SJSA1 (cell line): ENCODE results near the gene KCNAB1. TPM values are rescaled to one million over a fixed set of nuclear protein-coding genes. Genes with fewer than 3 reads are reported as not detected.
A peak's percentile ranks its signal among the peaks of the same experiment; 100 is the strongest.

Source experiments
- DNase-seq, 2 experiments: peaks; one replicate each; pipeline ENCODE4 v3.0.0-alpha.2; 2015 to 2020; ENCODE audit warnings: low spot score in 2 of 2, low read depth in 1 of 2
- H3K27ac ChIP-seq: fragments of 250-450 bp; sonication (Bioruptor Pico); 2 replicates; pipeline ENCODE4 v1.5.1; 2020; ENCODE audit warnings: mild to moderate bottlenecking, moderate library complexity
- H3K27me3 ChIP-seq: fragments of 250-450 bp; sonication (Bioruptor Pico); replicated peaks from 2 replicates; pipeline ENCODE4 v1.5.1; 2020; ENCODE audit warnings: mild to moderate bottlenecking, moderate library complexity
- H3K36me3 ChIP-seq: fragments of 250-450 bp; sonication (Bioruptor Pico); 2 replicates; pipeline ENCODE4 v1.5.1; 2020; ENCODE audit warnings: mild to moderate bottlenecking
- H3K4me1 ChIP-seq: fragments of 250-450 bp; sonication (Bioruptor Pico); replicated peaks from 2 replicates; pipeline ENCODE4 v1.6.1; 2021; ENCODE audit warnings: mild to moderate bottlenecking
- H3K4me3 ChIP-seq: fragments of 250-450 bp; sonication (Bioruptor Pico); 2 replicates; pipeline ENCODE4 v1.5.1; 2020; ENCODE audit warnings: mild to moderate bottlenecking
- H3K9me3 ChIP-seq: fragments of 250-450 bp; sonication (Bioruptor Pico); replicated peaks from 2 replicates; pipeline ENCODE4 v1.5.1; 2020; ENCODE audit warnings: mild to moderate bottlenecking
- total RNA-seq: library from RNA; depleted of rRNA; stranded (reverse); fragments of >200 nt; shearing (Covaris generic); gene quantifications from 2 replicates; pipeline ENCODE4 v1.2.3, GENCODE V29; 2014

KCNAB1 gene
- total RNA-seq, 1 experiment from 2014 or later: 1.6 TPM

DNA sequence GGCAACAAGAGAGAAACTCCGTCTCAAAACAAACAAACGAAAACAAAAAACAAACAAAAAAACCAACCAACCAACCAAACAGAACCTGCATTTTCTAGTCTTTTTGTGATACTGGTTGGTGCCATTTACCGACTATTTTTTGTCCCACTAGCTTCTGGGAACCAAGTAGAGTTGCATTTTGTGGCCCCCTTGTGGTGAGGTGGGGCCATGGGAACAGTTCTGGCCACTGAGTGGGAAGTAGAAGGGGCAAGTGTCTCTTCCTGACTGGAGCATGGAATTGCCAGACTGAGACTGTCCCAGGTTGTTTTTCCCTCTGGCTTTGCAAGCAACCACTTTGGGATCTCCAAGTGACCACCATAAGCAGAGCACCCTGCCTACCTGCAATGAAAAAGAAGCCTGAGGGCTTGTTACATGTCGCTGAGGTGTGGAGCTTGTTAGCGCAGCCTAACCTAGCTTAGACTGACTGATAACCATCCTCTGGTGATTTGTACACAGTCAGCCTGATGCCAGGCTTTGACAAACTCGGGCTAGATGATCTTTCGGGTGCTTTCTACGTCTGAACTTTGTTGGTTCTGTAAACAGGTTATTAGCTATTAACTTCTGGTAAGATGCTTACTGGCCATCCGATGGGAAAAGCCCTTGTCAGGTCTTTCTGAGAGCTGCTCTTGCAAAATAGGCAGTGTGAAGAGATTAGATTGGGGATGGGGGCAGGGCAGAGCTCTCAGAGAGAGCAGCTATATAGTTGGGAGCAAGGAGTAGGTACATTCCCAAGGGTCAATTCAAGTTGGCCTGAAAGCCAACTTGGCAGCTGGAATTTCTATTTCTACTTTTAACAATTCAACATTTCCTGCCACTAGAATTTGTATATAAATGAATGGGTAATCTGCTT is 262.3 kb downstream of the KCNAB1 start:
- H3K36me3 ChIP-seq: no peaks in the 10 kb centered on the region
- DNase-seq: peak; percentile 44
- no peaks in the 10 kb centered on the region for H3K4me1 ChIP-seq
- H3K27ac ChIP-seq: no peak overlapping the region
- H3K4me3 ChIP-seq: no peak overlapping the region
- H3K27me3 ChIP-seq: no peaks in the 10 kb centered on the region
- H3K9me3 ChIP-seq: no peaks in the 10 kb centered on the region

GRCh38 chr3:156383441-156384025 is 263.2 kb downstream of the KCNAB1 start:
- H3K4me3 ChIP-seq: no peak overlapping the region
- no peaks in the 10 kb centered on the region for H3K9me3 ChIP-seq
- DNase-seq: no peak
- no peaks in the 10 kb centered on the region for H3K4me1 ChIP-seq
- no peak overlapping the region for H3K27ac ChIP-seq
- H3K36me3 ChIP-seq: no peaks in the 10 kb centered on the region
- H3K27me3 ChIP-seq: no peaks in the 10 kb centered on the region

DNA sequence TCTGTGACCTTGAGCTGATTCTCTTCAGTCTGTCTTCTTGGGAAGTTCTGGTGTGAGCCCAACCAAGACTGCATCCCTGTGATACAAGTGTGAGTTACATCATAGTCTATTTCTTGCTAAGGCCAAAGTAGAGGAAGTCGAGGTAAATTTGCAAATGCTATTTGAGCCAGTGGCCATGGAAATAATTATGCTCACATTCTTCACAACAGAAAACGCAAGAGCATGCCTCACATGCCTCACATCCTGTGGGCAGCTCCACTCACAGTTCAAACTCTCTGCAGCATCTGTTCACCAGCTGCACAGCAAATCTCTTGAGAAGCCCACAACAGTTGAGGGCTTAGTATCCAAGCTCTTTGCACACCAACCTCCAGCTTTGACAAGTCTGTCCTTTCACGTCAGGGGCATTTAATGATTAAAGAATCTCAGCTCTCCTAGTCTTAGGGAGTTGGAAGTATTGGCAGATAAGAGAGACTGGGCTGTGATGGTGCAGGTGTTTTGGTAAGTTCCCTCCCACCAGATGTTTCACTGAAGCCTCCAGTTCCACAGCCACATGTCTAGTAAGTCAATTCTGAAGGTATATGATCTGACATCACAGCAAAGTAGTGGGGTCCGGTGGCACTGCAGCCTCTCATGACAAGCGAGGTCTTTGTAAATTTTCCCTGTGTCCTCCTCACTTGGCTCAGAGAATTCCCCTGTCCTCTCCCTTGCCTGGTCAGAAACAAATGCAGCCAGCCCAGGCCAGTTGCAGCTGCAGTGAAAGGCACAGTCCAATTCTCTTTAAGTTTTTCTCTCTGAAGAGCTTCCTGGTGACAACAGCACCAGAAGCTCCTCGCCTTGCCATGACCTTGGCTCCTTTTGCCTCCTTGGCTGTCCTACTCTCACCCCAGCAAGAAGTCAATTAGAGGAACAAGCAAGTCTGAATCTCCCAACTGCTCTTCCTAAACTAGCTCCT is 268.4 kb downstream of the KCNAB1 start:
- DNase-seq: no peak
- Histone ChIP-seq H3K27ac (no peak overlapping the region), H3K27me3 (no peaks in the 10 kb centered on the region), H3K36me3 (no peaks in the 10 kb centered on the region), H3K4me1 (no peaks in the 10 kb centered on the region), H3K4me3 (no peak overlapping the region), H3K9me3 (no peaks in the 10 kb centered on the region)

DNA sequence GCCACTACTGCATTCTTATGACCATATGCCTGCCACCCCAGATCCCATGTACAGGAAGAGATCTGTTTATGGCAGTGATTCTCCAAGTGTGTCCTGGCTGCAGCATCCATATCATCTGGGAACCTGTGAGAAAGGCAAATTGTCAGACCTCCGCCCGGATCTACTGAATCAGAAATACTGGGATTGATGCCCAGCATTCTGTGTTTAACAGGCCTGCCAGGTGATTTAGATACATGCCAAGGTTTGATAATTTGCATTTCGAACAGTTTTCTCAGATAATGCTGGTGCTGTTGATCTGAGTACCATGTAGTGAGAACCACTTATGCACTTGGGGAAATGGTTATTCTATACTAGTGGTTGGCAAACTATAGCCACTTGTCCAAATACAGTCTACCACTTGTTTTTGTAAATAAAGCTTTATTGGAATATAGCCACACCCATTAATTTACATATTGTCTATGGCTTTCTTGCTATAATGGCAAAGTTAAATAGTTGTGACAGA is 269.1 kb downstream of the KCNAB1 start:
- Histone ChIP-seq H3K4me1 (no peaks in the 10 kb centered on the region), H3K27me3 (no peaks in the 10 kb centered on the region), H3K36me3 (no peaks in the 10 kb centered on the region), H3K9me3 (no peaks in the 10 kb centered on the region), H3K4me3 (no peak overlapping the region), H3K27ac (no peak overlapping the region)
- no peak for DNase-seq

DNA sequence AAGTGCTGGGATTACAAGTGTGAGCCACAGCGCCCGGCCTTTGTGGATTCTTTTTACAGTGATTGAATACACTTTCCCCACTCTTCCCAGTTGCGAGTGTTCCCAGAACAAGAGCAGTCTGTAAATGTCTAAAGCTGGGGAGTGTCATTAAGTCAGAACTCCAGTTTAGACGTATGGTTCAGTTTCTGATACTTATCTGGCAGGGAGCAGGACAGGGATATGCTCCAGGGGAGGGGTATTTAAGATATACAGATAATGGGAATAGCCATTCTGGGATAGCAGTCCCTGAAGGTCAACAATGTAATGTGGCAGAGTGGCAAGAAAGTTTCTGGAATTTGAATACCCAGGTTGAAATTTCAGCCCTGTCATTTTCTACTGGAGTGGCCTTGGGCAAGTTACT is 270.5 kb downstream of the KCNAB1 start:
- H3K27ac ChIP-seq: no peak overlapping the region
- H3K27me3 ChIP-seq: no peaks in the 10 kb centered on the region
- no peak for DNase-seq
- H3K4me3 ChIP-seq: no peak overlapping the region
- no peaks in the 10 kb centered on the region for H3K4me1 ChIP-seq
- no peaks in the 10 kb centered on the region for H3K9me3 ChIP-seq
- H3K36me3 ChIP-seq: no peaks in the 10 kb centered on the region

DNA sequence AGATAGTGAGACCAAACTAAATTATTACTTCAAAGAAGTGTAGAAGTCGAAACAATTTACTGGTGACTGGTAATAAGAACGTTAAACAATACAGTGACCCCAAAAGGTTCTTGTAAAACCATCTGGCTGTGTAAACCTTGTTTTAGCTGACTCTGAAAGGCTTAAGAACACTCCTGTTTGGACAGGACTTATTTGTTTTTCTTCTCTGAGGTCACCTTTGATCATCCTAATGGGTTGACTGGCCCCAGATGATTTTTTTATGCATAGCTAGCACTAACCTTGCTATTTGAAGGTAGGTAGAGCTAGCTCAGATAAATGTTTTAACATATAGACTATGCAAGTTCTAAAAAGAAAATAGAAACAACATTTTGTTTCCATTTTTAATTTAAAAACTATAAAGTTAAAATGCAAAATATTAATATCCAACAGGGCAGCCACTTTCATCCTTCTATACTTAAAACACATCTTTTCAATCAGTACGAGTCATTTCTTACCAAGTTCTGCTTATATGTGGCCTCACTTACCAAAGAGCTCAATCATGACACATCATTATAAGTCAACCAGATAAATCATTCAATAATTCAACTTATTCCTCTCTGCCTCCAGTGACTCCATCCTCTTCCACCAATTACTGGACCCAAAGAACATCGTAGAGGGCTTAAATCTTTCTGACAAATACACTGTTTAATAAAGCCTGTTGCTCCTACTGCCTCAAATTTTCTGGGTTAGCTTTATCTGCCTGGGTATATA is 275.8 kb downstream of the KCNAB1 start:
- H3K9me3 ChIP-seq: no peaks in the 10 kb centered on the region
- DNase-seq: no peak
- H3K4me1 ChIP-seq: no peaks in the 10 kb centered on the region
- no peak overlapping the region for H3K27ac ChIP-seq
- no peaks in the 10 kb centered on the region for H3K36me3 ChIP-seq
- H3K27me3 ChIP-seq: no peaks in the 10 kb centered on the region
- no peak overlapping the region for H3K4me3 ChIP-seq

DNA sequence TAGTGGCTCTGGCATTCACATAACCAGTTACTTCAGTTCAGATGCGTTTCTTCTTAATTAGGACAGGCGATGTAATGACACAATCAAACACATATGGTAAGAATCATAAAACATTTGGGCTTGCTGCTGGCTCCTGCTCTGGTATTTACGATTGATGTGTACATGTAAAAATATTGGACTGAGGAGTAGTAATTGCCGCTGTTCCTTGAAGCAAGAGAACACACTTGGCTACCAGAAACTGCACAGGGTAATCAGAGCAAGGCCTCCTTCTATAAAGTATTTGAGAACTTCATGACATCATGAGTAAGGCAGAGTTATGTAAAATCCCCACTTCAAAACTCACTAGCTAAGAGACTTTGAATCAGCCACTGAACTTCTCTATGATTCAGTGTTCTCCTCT is 276.5 kb downstream of the KCNAB1 start:
- DNase-seq: no peak
- H3K4me3 ChIP-seq: no peak overlapping the region
- no peaks in the 10 kb centered on the region for H3K4me1 ChIP-seq
- no peaks in the 10 kb centered on the region for H3K9me3 ChIP-seq
- no peak overlapping the region for H3K27ac ChIP-seq
- H3K36me3 ChIP-seq: no peaks in the 10 kb centered on the region
- no peaks in the 10 kb centered on the region for H3K27me3 ChIP-seq

- no peaks in the 10 kb centered on the region for H3K27me3 ChIP-seq
- H3K4me1 ChIP-seq: no peaks in the 10 kb centered on the region
- H3K9me3 ChIP-seq: no peaks in the 10 kb centered on the region
- H3K4me3 ChIP-seq: no peak overlapping the region
- H3K27ac ChIP-seq: no peak overlapping the region
- DNase-seq: no peak
- no peaks in the 10 kb centered on the region for H3K36me3 ChIP-seq
Measured at GRCh38 chr3:156397534-156397933, 277.2 kb downstream of the KCNAB1 start.

GRCh38 chr3:156400062-156400461 is 279.7 kb downstream of the KCNAB1 start:
- no peak overlapping the region for H3K4me3 ChIP-seq
- no peaks in the 10 kb centered on the region for H3K9me3 ChIP-seq
- no peaks in the 10 kb centered on the region; the same call in 1 of the 2 replicates for H3K27me3 ChIP-seq
- H3K4me1 ChIP-seq: no peaks in the 10 kb centered on the region
- no peak overlapping the region for H3K27ac ChIP-seq
- H3K36me3 ChIP-seq: no peaks in the 10 kb centered on the region
- DNase-seq: no peak

DNA sequence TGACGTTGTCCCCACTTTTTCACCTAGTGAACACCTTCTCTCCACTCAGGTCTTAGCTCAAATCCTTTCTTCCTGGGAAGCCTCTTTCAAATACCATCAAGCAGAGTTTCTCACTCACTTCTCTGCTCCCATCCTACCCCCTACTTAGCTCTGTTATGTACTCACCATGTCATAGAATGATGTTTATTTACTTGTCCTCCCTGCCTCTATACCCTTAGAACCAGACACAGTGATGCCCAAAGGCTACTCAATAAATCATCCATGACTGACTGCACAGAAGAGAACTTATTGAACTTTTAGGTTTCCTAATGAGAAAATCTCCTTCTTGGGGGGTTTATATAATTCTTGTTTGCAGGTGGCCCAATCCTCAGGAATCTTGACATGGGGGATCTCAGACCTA is 280.4 kb downstream of the KCNAB1 start:
- H3K36me3 ChIP-seq: no peaks in the 10 kb centered on the region
- DNase-seq: no peak
- no peaks in the 10 kb centered on the region for H3K4me1 ChIP-seq
- no peaks in the 10 kb centered on the region for H3K9me3 ChIP-seq
- H3K27ac ChIP-seq: no peak overlapping the region
- H3K4me3 ChIP-seq: no peak overlapping the region
- no peaks in the 10 kb centered on the region; the same call in 1 of the 2 replicates for H3K27me3 ChIP-seq

GRCh38 chr3:156404217-156404616 is 283.8 kb downstream of the KCNAB1 start:
- Histone ChIP-seq H3K4me1 (no peaks in the 10 kb centered on the region), H3K27me3 (no peaks in the 10 kb centered on the region; the same call in 1 of the 2 replicates), H3K9me3 (no peaks in the 10 kb centered on the region), H3K4me3 (no peak overlapping the region), H3K27ac (no peak overlapping the region), H3K36me3 (no peaks in the 10 kb centered on the region)
- DNase-seq: no peak

GRCh38 chr3:156406393-156406792 is 286.0 kb downstream of the KCNAB1 start:
- Histone ChIP-seq H3K27me3 (no peaks in the 10 kb centered on the region; the same call in 1 of the 2 replicates), H3K4me1 (peaks cover 5% of the 10 kb centered on the region), H3K36me3 (no peaks in the 10 kb centered on the region)

More at GRCh38 chr3:156406393-156406792, 286.0 kb downstream of the KCNAB1 start:
- H3K4me3 ChIP-seq: no peak overlapping the region
- no peak for DNase-seq
- H3K9me3 ChIP-seq: no peaks in the 10 kb centered on the region
- no peak overlapping the region for H3K27ac ChIP-seq
